ENCODE measurements around the gene ACSL3.

Gene ACSL3

DNA sequence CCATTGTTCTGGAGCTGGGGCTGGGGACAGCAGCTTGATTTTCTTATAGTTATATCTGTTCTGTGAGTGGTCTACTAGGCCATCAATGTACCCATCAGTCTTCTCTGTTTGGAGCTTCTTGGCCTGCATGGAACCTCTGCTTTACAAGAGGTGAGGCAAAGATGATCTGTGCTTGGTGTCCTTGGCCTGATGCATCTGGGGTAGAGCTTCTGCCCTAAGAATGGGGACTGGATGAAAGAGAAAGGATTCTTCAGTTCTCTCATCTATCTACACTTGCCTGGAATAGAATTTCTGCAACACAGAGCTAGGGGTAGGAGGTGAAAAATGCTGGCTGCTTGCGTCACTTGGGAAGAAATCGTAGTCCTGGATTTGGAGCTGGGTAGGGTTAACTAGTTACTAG lies 46.2 kb downstream of the ACSL3 start:
- Histone ChIP-seq H3K4me3 (ENCODE audit: low read length) (no peak overlapping the region), H3K4me1 (ENCODE audit: control insufficient read depth, low read length) (peaks cover 41% of the 10 kb centered on the region), H3K79me2 (ENCODE audit: control insufficient read depth, low read length) (peaks cover 77% of the 10 kb centered on the region), H3K27ac (ENCODE audit: low read depth, low read length) (no peak overlapping the region), H3K27me3 (ENCODE audit: control insufficient read depth, low read length) (no peaks in the 10 kb centered on the region), H3K9me2 (replicated peaks; ENCODE audit: control insufficient read depth, low read length) (no peaks in the 10 kb centered on the region), H3K9me3 (ENCODE audit: control insufficient read depth, insufficient read depth, low read length) (no peaks in the 10 kb centered on the region), H3F3A (ENCODE audit: control insufficient read depth, insufficient read depth) (peaks cover 18% of the 10 kb centered on the region), H3K4me2 (ENCODE audit: low read length) (no peak overlapping the region), H3K36me3 (ENCODE audit: control insufficient read depth, low read length) (peaks cover 45% of the 10 kb centered on the region), H4K20me1 (ENCODE audit: control insufficient read depth, insufficient read depth, low read depth, low read length) (no peaks in the 10 kb centered on the region)
- TF ChIP-seq CTCF (IDR thresholded peaks at IDR 0.05; ENCODE audit: low read depth, low read length, poor library complexity, severe bottlenecking) (no peak), EZH2phosphoT487 (IDR thresholded peaks at IDR 0.05; ENCODE audit: borderline replicate concordance, low read length) (no peak)

DNA sequence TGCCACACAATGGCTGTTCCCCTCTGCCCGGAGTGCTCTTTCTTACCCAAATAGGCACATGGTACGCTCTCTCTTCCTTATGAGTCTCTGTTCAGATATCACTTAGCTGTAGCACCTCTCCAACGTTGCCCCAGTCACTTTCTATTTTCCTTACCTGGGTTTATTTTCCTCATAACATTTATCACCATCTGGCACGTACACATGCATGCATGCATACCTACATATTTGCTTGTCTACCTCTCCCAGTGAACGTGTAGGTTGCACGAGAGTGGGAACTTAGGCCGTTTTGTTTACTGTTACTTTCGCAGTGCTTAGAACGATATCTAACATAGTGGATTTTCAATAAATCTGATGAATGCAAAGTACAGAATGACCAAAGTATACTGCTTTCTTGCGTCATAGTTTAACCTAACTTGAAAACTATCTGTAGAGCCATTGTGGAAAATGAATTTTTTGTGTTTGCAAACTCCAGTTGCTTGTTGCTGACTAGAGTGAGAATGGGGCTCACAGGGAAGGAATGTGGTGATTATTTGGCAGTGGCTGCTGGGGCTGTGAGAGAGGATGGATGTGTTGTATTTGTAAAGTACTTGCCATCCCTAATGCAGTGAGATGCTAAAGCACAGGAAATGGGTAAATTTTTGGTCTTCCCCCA lies 47.1 kb downstream of the ACSL3 start:
- Histone ChIP-seq H3K27ac (ENCODE audit: low read depth, low read length) (no peak overlapping the region), H3K4me1 (ENCODE audit: control insufficient read depth, low read length) (peaks cover 49% of the 10 kb centered on the region), H3K36me3 (ENCODE audit: control insufficient read depth, low read length) (peaks cover 50% of the 10 kb centered on the region), H4K20me1 (ENCODE audit: control insufficient read depth, insufficient read depth, low read depth, low read length) (no peaks in the 10 kb centered on the region), H3K4me2 (ENCODE audit: low read length) (no peak overlapping the region), H3K27me3 (ENCODE audit: control insufficient read depth, low read length) (no peaks in the 10 kb centered on the region), H3K9me2 (replicated peaks; ENCODE audit: control insufficient read depth, low read length) (no peaks in the 10 kb centered on the region), H3K79me2 (ENCODE audit: control insufficient read depth, low read length) (peaks cover 80% of the 10 kb centered on the region), H3K4me3 (ENCODE audit: low read length) (no peak overlapping the region), H3F3A (ENCODE audit: control insufficient read depth, insufficient read depth) (peaks cover 25% of the 10 kb centered on the region), H3K9me3 (ENCODE audit: control insufficient read depth, insufficient read depth, low read length) (no peaks in the 10 kb centered on the region)
- TF ChIP-seq CTCF (IDR thresholded peaks at IDR 0.05; ENCODE audit: low read depth, low read length, poor library complexity, severe bottlenecking) (no peak), EZH2phosphoT487 (IDR thresholded peaks at IDR 0.05; ENCODE audit: borderline replicate concordance, low read length) (no peak)

- Histone ChIP-seq H3K27me3 (ENCODE audit: control insufficient read depth, low read length) (no peaks in the 10 kb centered on the region), H3K4me2 (ENCODE audit: low read length) (0 out of 2 replicates have a peak overlapping the region, but pooled peaks have one; percentile 100), H3K4me1 (ENCODE audit: control insufficient read depth, low read length) (peaks cover 63% of the 10 kb centered on the region), H4K20me1 (ENCODE audit: control insufficient read depth, insufficient read depth, low read depth, low read length) (no peaks in the 10 kb centered on the region), H3K36me3 (ENCODE audit: control insufficient read depth, low read length) (peaks cover 58% of the 10 kb centered on the region), H3K9me2 (replicated peaks; ENCODE audit: control insufficient read depth, low read length) (no peaks in the 10 kb centered on the region), H3K9me3 (ENCODE audit: control insufficient read depth, insufficient read depth, low read length) (no peaks in the 10 kb centered on the region), H3K79me2 (ENCODE audit: control insufficient read depth, low read length) (peaks cover 82% of the 10 kb centered on the region), H3K27ac (ENCODE audit: low read depth, low read length) (0 out of 2 replicates have a peak overlapping the region, but pooled peaks have one; percentile 100), H3F3A (ENCODE audit: control insufficient read depth, insufficient read depth) (peaks cover 30% of the 10 kb centered on the region), H3K4me3 (ENCODE audit: low read length) (no peak overlapping the region)
- TF ChIP-seq CTCF (IDR thresholded peaks at IDR 0.05; ENCODE audit: low read depth, low read length, poor library complexity, severe bottlenecking) (no peak), EZH2phosphoT487 (IDR thresholded peaks at IDR 0.05; ENCODE audit: borderline replicate concordance, low read length) (no peak)
Measured at GRCh38 chr2:222909286-222909685, 48.5 kb downstream of the ACSL3 start.

Measured in DOHH2 (cell line).